K562 (cell line): Measurements from ENCODE around the gene ZBTB7A. TPM values are rescaled to one million over a fixed set of nuclear protein-coding genes. Genes with fewer than 3 reads are reported as not detected.

Experiments used
- ATAC-seq: fragments of 200-7000 bp; cut with Tn5 transposase; 3 replicates; pipeline ENCODE4 v1.9.1; 2020; ENCODE audit warnings: moderate library complexity
- BruUV-seq: library from RNA; stranded (reverse); fragments of 400-500 nt; replicated peaks from 2 replicates; lab custom pipeline; 2021; lab: Mats Ljungman, UMichigan
- CTCF ChIA-PET: fragments of 300-600 bp; formaldehyde crosslinking; extraction: SDS; loops from one replicate; lab custom pipeline; 2021; ENCODE audit warnings: low intra/inter-chr PET ratio; lab: Yijun Ruan, JAX
- POLR2A ChIA-PET: fragments of 300-600, 350-650 bp; sonication (Branson Sonifier 250); formaldehyde crosslinking; extraction: SDS; loops from one replicate; lab custom pipeline; 2021; ENCODE audit warnings: antibody characterized with exemption, inconsistent platforms; lab: Yijun Ruan, JAX
- DNase-seq, 4 experiments: peaks; one replicate each; pipeline versions ENCODE4 v3.0.0 to v3.0.0-alpha.2; 2011 to 2018; ENCODE audit warnings: low spot score in 3 of 4, mixed read lengths in 3 of 4; ENCODE audit errors: extremely low read depth in 1 of 4
- FAIRE-seq: peaks from 2 replicates; lab custom pipeline; 2011; peaks lifted over from hg19 to GRCh38; lab: Jason Lieb, UNC
- H2AFZ ChIP-seq: 2 replicates; pipeline ENCODE4 v1.6.0; 2011; ENCODE audit warnings: low read depth, low read length, control low read depth, inconsistent platforms
- H3K27ac ChIP-seq: fragments of 200-600 bp; 3 replicates; pipeline ENCODE4 v1.8.0; 2011; ENCODE audit warnings: low read depth, mild to moderate bottlenecking, control low read depth, inconsistent platforms, low read length, moderate library complexity, mixed read lengths; ENCODE audit errors: extremely low read depth
- H3K27me3 ChIP-seq, 2 experiments: fragments of 300-600 bp in 1 of 2; 2 replicates in 1 of 2; 3 replicates in 1 of 2; pipeline versions ENCODE4 v1.6.0 to v1.8.0; 2011; ENCODE audit warnings: inconsistent platforms in 2 of 2, low read length in 2 of 2, mild to moderate bottlenecking in 1 of 2, mixed read lengths in 1 of 2, moderate library complexity in 1 of 2; ENCODE audit not compliant: control insufficient read depth in 2 of 2, insufficient read depth in 2 of 2
- H3K36me3 ChIP-seq: fragments of 300-600 bp; 3 replicates; pipeline ENCODE4 v1.8.0; 2011; ENCODE audit warnings: mild to moderate bottlenecking, low read length, inconsistent platforms; ENCODE audit not compliant: control insufficient read depth, insufficient read depth
- H3K4me1 ChIP-seq, 2 experiments: fragments of 200-600 bp in 1 of 2; replicated peaks in 1 of 2; 2 replicates in 1 of 2; 3 replicates in 1 of 2; pipeline versions ENCODE4 v1.5.1 to v1.8.0; 2011; ENCODE audit warnings: inconsistent platforms in 2 of 2, low read length in 2 of 2, mild to moderate bottlenecking in 1 of 2, mixed read lengths in 1 of 2, moderate library complexity in 1 of 2; ENCODE audit not compliant: control insufficient read depth in 2 of 2, insufficient read depth in 2 of 2
- H3K4me2 ChIP-seq: 2 replicates; pipeline ENCODE4 v1.6.1; 2011; ENCODE audit warnings: low read length, control low read depth, inconsistent platforms, mixed read lengths; ENCODE audit not compliant: insufficient read depth
- H3K4me3 ChIP-seq: fragments of 200-600 bp; sonication (generic), shearing (Covaris generic); 2 replicates; pipeline ENCODE4 v1.5.1; 2016; ENCODE audit warnings: control low read depth, inconsistent platforms
- H3K79me2 ChIP-seq: fragments of 200-600 bp; 3 replicates; pipeline ENCODE4 v1.8.0; 2011; ENCODE audit warnings: low read length, inconsistent platforms; ENCODE audit not compliant: control insufficient read depth, insufficient read depth
- H3K9ac ChIP-seq, 2 experiments: 2 replicates each; pipeline versions ENCODE4 v1.6.0 to v1.6.1; 2011; ENCODE audit warnings: low read depth in 2 of 2, low read length in 2 of 2, control low read depth in 1 of 2, inconsistent platforms in 1 of 2, mild to moderate bottlenecking in 1 of 2, mixed read lengths in 1 of 2; ENCODE audit not compliant: insufficient read depth in 1 of 2
- H3K9me1 ChIP-seq: one replicate; pipeline ENCODE4 v1.6.0; 2011; ENCODE audit warnings: inconsistent platforms, mild to moderate bottlenecking, low read length, moderate library complexity; ENCODE audit not compliant: control insufficient read depth, insufficient read depth
- H3K9me3 ChIP-seq: replicated peaks from 2 replicates; pipeline ENCODE4 v1.5.1; 2011; ENCODE audit warnings: low read depth, low read length, inconsistent platforms; ENCODE audit not compliant: control insufficient read depth, insufficient read depth
- H4K20me1 ChIP-seq: replicated peaks from 2 replicates; pipeline ENCODE4 v1.6.1; 2011; ENCODE audit warnings: low read length, inconsistent platforms, mixed read lengths; ENCODE audit not compliant: control insufficient read depth, insufficient read depth
- BDP1 ChIP-seq: IDR thresholded peaks from 3 replicates; pipeline ENCODE4 v1.6.1; 2011; ENCODE audit not compliant: insufficient read length, insufficient read depth
- FIP1L1 ChIP-seq: fragments of 200-400 bp; formaldehyde crosslinking; IDR thresholded peaks from 2 replicates; pipeline ENCODE4 v1.6.1; 2018; ENCODE audit warnings: mild to moderate bottlenecking, low read depth, low read length; ENCODE audit not compliant: poor library complexity, severe bottlenecking
- HNRNPL ChIP-seq: fragments of 200-400 bp; formaldehyde crosslinking; IDR thresholded peaks from 2 replicates; pipeline ENCODE4 v1.6.1; 2017; ENCODE audit warnings: low read depth, mild to moderate bottlenecking, low read length
- MBD2 ChIP-seq: sonication (generic); IDR thresholded peaks from 2 replicates; pipeline ENCODE4 v1.6.1; 2016; ENCODE audit warnings: low read depth, borderline replicate concordance
- POLR2A ChIP-seq: fragments of 450-650 bp; conservative IDR thresholded peaks from 2 replicates; pipeline ENCODE4 v1.6.1; 2016
- RBFOX2 ChIP-seq: fragments of 200-400 bp; formaldehyde crosslinking; IDR thresholded peaks from 2 replicates; pipeline ENCODE4 v1.6.1; 2017; ENCODE audit warnings: low read depth, mild to moderate bottlenecking, low read length, moderate library complexity
- SAFB ChIP-seq: fragments of 200-400 bp; formaldehyde crosslinking; IDR thresholded peaks from 2 replicates; pipeline ENCODE4 v1.6.1; 2017; ENCODE audit warnings: low read depth, low read length, borderline replicate concordance
- SIRT6 ChIP-seq: IDR thresholded peaks from one replicate; pipeline ENCODE4 v1.6.1; 2012; ENCODE audit warnings: low read depth, mild to moderate bottlenecking, control low read depth, inconsistent platforms, low read length, moderate library complexity
- SRSF7 ChIP-seq: fragments of 200-400 bp; formaldehyde crosslinking; optimal IDR thresholded peaks from 2 replicates; pipeline ENCODE3; 2017; ENCODE audit warnings: mild to moderate bottlenecking, low read depth, low read length
- ZBTB7A ChIP-seq: IDR thresholded peaks from 2 replicates; pipeline ENCODE4 v1.6.1; 2011; ENCODE audit warnings: low read depth, mild to moderate bottlenecking, low read length, moderate library complexity, borderline replicate concordance; ENCODE audit not compliant: control insufficient read depth
- ZBTB9 ChIP-seq: fragments of 450-650 bp; formaldehyde crosslinking; IDR thresholded peaks from 2 replicates; pipeline ENCODE4 v1.4.0; 2020; ENCODE audit warnings: mild to moderate bottlenecking, moderate library complexity
- ZNF740 ChIP-seq, 3 experiments: fragments of 200-800 bp in 1 of 3; sonication (Bioruptor generic) in 1 of 3; sonication (generic) in 1 of 3; formaldehyde crosslinking in 1 of 3; IDR thresholded peaks; 2 replicates each; pipeline versions ENCODE4 v1.6.1 to v1.8.0; 2016 to 2022; ENCODE audit warnings: mild to moderate bottlenecking in 2 of 3, missing compliant biosample characterization in 2 of 3, missing genetic modification characterization in 2 of 3, missing genetic modification reagents in 1 of 3
- WGBS: fragments of 100-300 bp; shearing (Covaris generic); methylation state at CpG from one replicate; pipeline ENCODE4 v1.1.6; 2016; ENCODE audit warnings: low coverage, mixed read lengths; ENCODE audit not compliant: insufficient coverage; ENCODE audit errors: missing lambda C conversion rate; 5-methylcytosine and 5-hydroxymethylcytosine counted together
- in situ Hi-C: fragments of 300-500 bp; cut with MboI; formaldehyde crosslinking; loops from 4 replicates; pipeline ENCODE4 v1.15.0; 2018; ENCODE audit warnings: inconsistent platforms, mixed read lengths
- intact Hi-C: fragments of 100-400 bp; cut with micrococcal nuclease; formaldehyde crosslinking; loops from 2 replicates; pipeline ENCODE4 v1.14.2; 2022
- polyA plus RNA-seq, 8 experiments: library from polyadenylated mRNA; depleted of rRNA in 4 of 8; stranded (reverse) in 5 of 8; unstranded in 3 of 8; fragments of >200 nt; fragmentation: Nextera tagmentation in 2 of 8; fragmentation: Illumina TruSeq in 1 of 8; extraction: Ambion mirVana in 2 of 8; extraction: Trizol in 1 of 8; gene quantifications; 2 replicates each; pipeline versions ENCODE4 v1.2.1 to v1.2.3, GENCODE V29; 2011 to 2014; ENCODE audit warnings: inconsistent platforms in 1 of 8, missing spikeins in 1 of 8
- total RNA-seq, 7 experiments: library from RNA; depleted of rRNA in 6 of 7; stranded (reverse); fragments of >200 nt in 6 of 7; fragmentation: Illumina TruSeq in 2 of 7; extraction: Trizol in 2 of 7; gene quantifications; 2 replicates each; pipeline versions ENCODE4 v1.2.1 to v1.2.3, GENCODE V29; 2011 to 2021; ENCODE audit warnings: low replicate concordance in 1 of 7
- TF ChIP-seq, protein P1 (sequence below): fragments of 450-650 bp; IDR thresholded peaks from 2 replicates; pipeline ENCODE4 v1.6.1; 2018; ENCODE audit not compliant: partially characterized antibody
- TF ChIP-seq, protein P2 (sequence below): sonication (generic); formaldehyde crosslinking; IDR thresholded peaks from 2 replicates; pipeline ENCODE4 v1.9.0; 2022; ENCODE audit warnings: mild to moderate bottlenecking, missing genetic modification reagents

Gene ZBTB7A
- total and polyA plus RNA-seq, 9 of the 15 experiments (the other 6 are each of a cell fraction or from before 2014, with no cell fraction given), result 0.11 to 34.0 (median 4.6) TPM

- peaks cover 60% of the 10 kb centered on the region for H4K20me1 ChIP-seq
- H3K9ac ChIP-seq, result peak overlapping the region; percentile 76 to 95
- H3K9me3 ChIP-seq, result no peaks in the 10 kb centered on the region; the same call in 1 of the 2 replicates
- no peaks in the 10 kb centered on the region for H3K27me3 ChIP-seq
- no peak overlapping the region for H2AFZ ChIP-seq
- in situ Hi-C loops, result no loop called here
- 36% methylated on average over 24 of the region's 30 CpGs for WGBS
- DNase-seq (peak in 2 of 4 experiments; percentile 52 to 55), ATAC-seq (peak; percentile 15), FAIRE-seq (no peak)
- intact Hi-C loops, result no loop called here
- H3K36me3 ChIP-seq, result peaks cover 83% of the 10 kb centered on the region; the same call in 2 of the 3 replicates
- ChIA-PET CTCF (no interaction called here), POLR2A (interaction anchor here (0.7 to 1.8 kb wide), 4 partner anchors 9 to 72 kb away, joined by 3 to 7 read pairs (median 4); no protein-coding TSS in a partner anchor)
- H3K4me1 ChIP-seq, result peaks cover 36 to 66% of the 10 kb centered on the region in 2 experiments; a peak in 4 of 5 replicates
- H3K27ac ChIP-seq, result peak overlapping the region; percentile 88
- H3K4me3 ChIP-seq, result peak overlapping the region; percentile 33
- peak overlapping the region; percentile 66 for H3K4me2 ChIP-seq
- peaks cover 20% of the 10 kb centered on the region for H3K9me1 ChIP-seq
- peaks cover 99% of the 10 kb centered on the region for H3K79me2 ChIP-seq
- BruUV-seq, result no TSS peak
- TF ChIP-seq SRSF7 (no peak), RBFOX2 (peak; percentile 64), ZNF740 (CRISPR knock-in tag; IDR thresholded peaks at IDR 0.05) (0 out of 2 replicates have a peak, but pooled peaks have one; percentile 15), ZNF740 (tag; IDR thresholded peaks at IDR 0.05) (no peak), FIP1L1 (peak; percentile 24), ZBTB9 (no peak), SAFB (no peak), SIRT6 (no peak), POLR2A (peak; percentile 22; the same call in 1 of the 2 replicates), ZBTB7A (no peak), HNRNPL (0 out of 2 replicates have a peak, but pooled peaks have one; percentile 15), MBD2 (no peak), BDP1 (no peak)
- TF ChIP-seq, protein P1, sequence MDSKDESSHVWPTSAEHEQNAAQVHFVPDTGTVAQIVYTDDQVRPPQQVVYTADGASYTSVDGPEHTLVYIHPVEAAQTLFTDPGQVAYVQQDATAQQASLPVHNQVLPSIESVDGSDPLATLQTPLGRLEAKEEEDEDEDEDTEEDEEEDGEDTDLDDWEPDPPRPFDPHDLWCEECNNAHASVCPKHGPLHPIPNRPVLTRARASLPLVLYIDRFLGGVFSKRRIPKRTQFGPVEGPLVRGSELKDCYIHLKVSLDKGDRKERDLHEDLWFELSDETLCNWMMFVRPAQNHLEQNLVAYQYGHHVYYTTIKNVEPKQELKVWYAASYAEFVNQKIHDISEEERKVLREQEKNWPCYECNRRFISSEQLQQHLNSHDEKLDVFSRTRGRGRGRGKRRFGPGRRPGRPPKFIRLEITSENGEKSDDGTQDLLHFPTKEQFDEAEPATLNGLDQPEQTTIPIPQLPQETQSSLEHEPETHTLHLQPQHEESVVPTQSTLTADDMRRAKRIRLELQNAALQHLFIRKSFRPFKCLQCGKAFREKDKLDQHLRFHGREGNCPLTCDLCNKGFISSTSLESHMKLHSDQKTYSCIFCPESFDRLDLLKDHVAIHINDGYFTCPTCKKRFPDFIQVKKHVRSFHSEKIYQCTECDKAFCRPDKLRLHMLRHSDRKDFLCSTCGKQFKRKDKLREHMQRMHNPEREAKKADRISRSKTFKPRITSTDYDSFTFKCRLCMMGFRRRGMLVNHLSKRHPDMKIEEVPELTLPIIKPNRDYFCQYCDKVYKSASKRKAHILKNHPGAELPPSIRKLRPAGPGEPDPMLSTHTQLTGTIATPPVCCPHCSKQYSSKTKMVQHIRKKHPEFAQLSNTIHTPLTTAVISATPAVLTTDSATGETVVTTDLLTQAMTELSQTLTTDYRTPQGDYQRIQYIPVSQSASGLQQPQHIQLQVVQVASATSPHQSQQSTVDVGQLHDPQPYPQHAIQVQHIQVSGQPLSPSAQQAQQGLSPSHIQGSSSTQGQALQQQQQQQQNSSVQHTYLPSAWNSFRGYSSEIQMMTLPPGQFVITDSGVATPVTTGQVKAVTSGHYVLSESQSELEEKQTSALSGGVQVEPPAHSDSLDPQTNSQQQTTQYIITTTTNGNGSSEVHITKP, result peak; percentile 67
- TF ChIP-seq, protein P2, sequence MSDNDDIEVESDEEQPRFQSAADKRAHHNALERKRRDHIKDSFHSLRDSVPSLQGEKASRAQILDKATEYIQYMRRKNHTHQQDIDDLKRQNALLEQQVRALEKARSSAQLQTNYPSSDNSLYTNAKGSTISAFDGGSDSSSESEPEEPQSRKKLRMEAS (CRISPR knock-in tag), result no peak; the same call in 1 of the 2 replicates
These were observed 7.8 kb downstream of the ZBTB7A start for GRCh38 chr19:4058693-4059452.
